NCI-H1930 (cell line): Measurements from ENCODE around the gene RRAS.
"Not testable (repeated sequence)": the region's sequence is repeated elsewhere in the genome, so short reads cannot be mapped to it uniquely, and the experiment has no call there.

Experiments used
- DNase-seq, 2 experiments: peaks; one replicate each; lab custom pipeline; 2025; lab: John Stamatoyannopoulos, UW

The RRAS gene

GRCh38 chr19:49654581-49654980 lies 14.6 kb upstream of the RRAS start:
- no peak for DNase-seq

GRCh38 chr19:49653466-49653806 lies 13.5 kb upstream of the RRAS start:
- DNase-seq = no peak

DNA sequence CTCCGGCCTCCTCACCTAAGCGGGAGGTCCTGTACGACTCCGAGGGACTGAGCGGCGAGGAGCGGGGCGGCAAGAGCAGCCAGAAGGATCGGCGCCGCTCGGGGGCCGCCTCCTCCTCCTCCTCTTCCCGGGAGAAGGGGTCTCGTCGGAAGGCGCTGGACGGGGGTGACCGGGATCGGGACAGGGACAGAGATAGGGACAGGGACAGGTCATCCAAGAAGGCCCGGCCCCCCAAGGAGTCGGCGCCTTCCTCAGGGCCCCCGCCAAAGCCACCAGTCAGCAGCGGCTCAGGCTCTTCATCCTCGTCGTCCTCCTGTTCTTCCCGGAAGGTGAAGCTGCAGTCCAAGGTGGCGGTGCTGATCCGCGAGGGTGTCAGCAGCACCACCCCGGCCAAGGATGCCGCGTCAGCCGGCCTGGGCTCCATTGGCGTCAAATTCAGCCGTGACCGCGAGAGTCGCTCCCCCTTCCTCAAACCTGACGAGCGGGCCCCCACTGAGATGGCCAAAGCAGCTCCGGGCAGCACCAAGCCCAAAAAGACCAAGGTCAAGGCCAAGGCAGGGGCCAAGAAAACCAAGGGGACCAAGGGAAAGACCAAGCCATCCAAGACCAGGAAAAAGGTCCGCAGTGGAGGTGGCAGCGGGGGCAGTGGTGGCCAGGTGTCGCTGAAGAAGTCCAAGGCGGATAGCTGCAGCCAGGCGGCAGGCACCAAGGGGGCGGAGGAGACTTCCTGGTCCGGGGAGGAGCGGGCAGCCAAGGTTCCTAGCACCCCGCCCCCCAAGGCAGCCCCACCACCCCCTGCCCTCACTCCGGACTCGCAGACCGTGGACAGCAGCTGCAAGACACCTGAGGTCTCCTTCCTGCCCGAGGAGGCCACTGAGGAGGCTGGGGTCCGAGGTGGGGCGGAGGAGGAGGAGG lies 12.9 kb upstream of the RRAS start:
- no peak for DNase-seq

DNA sequence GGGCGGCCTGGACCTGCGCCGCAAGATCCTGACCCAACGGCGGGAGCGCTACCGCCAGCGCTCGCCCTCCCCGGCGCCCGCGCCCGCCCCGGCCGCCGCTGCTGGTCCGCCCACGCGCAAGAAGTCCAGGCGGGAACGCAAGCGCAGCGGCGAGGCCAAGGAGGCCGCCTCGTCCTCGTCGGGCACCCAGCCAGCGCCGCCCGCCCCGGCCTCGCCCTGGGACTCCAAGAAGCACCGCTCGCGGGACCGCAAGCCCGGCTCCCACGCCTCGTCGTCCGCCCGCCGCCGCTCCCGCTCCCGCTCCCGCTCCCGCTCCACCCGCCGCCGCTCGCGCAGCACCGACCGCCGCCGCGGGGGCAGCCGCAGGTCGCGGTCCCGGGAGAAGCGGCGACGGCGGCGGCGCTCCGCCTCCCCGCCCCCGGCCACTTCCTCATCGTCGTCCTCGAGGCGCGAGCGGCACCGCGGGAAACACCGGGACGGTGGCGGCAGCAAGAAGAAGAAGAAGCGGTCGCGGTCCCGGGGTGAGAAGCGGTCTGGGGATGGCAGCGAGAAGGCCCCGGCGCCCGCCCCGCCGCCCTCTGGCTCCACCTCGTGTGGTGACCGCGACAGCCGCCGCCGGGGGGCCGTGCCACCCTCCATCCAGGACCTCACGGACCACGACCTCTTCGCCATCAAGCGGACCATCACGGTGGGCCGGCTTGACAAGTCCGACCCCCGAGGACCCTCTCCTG lies 12.0 kb upstream of the RRAS start:
- no peak for DNase-seq

DNA sequence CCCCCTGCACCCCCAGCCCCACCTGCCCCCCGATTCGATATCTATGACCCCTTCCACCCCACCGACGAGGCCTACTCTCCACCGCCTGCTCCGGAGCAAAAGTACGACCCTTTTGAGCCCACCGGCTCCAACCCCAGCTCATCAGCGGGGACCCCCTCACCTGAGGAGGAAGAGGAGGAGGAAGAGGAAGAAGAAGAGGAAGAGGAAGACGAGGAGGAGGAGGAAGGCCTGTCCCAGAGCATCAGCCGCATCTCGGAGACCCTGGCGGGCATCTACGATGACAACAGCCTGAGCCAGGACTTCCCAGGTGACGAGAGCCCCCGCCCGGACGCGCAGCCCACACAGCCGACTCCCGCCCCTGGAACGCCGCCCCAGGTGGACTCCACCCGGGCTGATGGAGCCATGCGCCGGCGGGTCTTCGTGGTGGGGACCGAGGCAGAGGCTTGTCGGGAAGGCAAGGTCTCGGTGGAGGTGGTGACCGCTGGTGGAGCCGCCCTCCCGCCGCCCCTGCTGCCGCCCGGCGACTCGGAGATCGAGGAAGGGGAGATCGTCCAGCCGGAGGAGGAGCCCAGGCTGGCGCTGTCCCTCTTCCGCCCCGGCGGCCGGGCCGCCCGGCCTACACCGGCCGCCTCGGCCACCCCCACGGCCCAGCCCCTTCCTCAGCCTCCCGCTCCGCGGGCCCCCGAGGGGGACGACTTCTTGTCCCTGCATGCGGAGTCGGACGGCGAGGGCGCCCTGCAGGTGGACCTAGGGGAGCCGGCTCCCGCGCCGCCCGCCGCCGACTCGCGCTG lies 11.3 kb upstream of the RRAS start:
- no peak for DNase-seq

GRCh38 chr19:49646586-49646985 lies 6.6 kb upstream of the RRAS start:
- DNase-seq = no peak

GRCh38 chr19:49645995-49646394 lies 6.1 kb upstream of the RRAS start:
- DNase-seq = no peak

- no peak for DNase-seq
Observed at GRCh38 chr19:49645592-49645991, 5.6 kb upstream of the RRAS start.

- no peak for DNase-seq
Observed at GRCh38 chr19:49643466-49643865, 3.5 kb upstream of the RRAS start.

DNA sequence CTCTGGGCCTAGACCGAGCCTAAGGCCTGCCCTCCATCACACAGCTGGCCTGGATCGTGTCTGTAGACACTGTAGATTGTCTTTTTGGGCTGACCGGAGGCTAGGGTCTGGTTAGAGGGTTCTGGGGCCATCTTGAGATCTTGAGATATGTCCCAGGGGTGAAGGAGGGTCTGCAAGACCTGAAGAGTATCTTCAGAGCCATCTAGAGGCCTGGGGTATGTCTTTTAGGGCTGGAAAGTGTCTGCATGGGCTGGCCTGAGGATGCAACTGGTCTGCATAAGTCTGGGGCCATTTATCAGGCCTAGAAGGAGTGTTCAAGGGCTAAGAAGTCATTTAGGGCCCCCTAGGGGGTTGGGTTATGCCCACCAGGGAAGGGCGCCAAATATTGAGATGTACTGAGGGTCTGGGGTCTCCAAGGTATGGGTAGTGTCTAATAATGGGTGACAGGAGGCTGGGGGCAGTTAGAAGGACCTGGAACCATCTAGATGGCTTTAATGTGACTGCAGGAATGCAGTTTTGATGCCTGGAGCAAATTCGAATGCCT lies 2.6 kb upstream of the RRAS start:
- DNase-seq = no peak

GRCh38 chr19:49641688-49642491 lies 1.9 kb upstream of the RRAS start, which contains the start of gene SCAF1:
SCAF1 (plus strand) TSS chr19:49642209; CDS start chr19:49645027, 2,818 bp downstream.
- DNase-seq = peak; percentile 100

GRCh38 chr19:49639401-49640112 lies 386 bp downstream of the RRAS start:
- DNase-seq = no peak

DNA sequence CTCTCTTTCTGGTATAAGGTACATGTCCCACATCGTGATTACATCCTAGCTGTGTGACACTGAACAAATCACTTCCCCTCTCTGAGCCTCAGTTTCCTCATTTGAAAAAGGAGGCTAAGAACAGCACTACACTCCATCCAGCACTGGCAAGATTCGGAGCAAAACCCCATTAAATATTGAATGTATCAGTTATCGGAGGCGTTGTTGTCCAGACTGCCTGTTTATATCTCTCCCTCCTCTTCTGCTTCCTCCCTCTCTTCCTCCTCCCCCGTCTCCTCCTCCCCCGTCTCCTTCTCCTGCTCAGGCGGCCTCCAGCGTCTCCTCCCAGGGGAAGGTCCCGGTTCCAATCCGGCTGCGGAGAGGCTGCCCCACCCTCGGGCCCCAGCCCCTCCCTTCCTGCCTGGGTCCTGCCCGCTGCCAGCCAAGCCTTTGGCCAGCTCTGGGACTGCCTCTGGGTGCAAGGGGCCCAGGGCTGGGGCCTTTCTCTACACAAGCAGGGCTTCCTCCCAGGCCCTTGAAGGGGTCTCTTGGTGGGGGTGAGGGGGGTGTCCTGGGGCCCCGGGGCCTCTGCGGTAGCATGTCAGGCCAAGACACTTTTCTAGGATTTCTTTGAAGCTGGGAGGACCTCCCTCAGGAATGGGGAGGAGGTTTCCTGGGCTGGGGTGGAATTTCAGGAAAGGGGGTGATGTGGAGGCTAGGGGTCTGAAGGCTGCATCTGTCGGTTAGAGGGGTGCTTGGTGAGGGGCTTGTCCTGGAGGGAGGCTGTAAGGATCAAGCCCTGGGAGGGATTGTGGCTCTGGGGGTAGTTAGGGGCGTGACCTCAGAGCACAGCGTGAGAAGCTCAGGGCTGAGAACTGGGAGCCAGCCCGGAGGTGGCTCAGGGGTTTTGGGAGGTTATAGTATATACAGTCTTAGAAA lies 1.9 kb downstream of the RRAS start:
- no peak for DNase-seq

DNA sequence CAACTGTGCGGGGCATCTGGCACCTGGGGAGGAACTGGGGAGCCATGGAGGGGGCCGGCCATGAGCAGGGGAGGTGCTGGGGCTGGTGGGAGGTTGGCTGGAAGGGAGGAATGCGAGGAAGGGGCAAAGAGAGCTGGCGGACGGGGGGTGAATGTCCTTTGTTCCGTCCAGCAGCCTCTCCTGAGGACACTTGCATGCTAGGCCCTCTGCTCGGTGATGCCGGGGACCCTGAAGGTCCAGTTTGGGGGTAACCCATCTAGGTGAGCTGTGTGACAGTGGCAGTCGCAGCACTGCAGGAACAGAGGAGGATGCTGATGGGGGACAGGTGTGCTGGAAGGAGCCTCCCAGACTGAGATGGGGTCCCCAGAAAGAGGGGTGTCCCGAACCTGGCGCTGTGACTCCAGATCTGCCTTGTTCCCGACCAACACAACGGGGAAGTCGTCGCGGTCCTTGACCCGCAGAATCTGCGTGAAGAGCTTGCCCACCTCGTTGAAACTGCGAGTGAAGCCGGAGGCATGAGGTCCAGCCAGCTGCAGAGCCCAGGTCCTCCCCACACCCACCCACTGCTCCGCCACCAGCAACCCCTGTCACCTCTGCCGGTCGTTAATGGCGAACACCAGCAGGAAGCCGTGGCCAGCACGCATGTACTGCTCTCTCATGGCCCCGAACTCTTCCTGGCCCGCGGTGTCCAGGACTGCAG lies 3.6 kb downstream of the RRAS start:
- no peak for DNase-seq

- no peak for DNase-seq
Observed at GRCh38 chr19:49635530-49636232, 4.3 kb downstream of the RRAS start.

- DNase-seq = not testable (repeated sequence)
Observed at GRCh38 chr19:49633273-49633672, 6.7 kb downstream of the RRAS start.

DNA sequence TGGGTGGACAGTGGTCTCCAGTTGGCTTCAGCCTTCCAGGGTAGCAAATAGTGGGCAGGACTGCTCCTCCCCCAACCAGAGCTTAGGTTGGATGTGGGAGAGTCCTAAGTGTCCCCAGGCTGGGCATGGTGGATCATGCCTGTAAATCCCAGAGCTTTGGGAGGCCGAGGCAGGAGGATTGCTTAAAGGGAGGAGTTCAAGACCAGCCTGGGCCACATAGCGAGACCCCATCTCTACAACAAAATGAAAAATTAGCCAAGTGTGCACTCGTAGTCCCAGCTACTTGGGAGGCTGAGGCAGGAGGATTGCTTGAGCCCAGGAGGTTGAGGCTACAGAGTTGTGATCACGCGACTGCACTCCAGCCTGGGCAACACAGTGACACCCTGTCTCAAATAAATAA lies 7.4 kb downstream of the RRAS start:
- no peak for DNase-seq

GRCh38 chr19:49631610-49632192 lies 8.2 kb downstream of the RRAS start:
- no peak for DNase-seq
